Testis (tissue), 3 donors: ENCODE results near the gene BTF3L4. TPM values are rescaled to one million over a fixed set of nuclear protein-coding genes. Genes with fewer than 3 reads are reported as not detected.

Source experiments
- DNase-seq: peaks from one replicate; pipeline ENCODE4 v3.0.0-alpha.2; 2019
- H3K27ac ChIP-seq, 2 donors: fragments of 200-600 bp; sonication (generic); one replicate each; pipeline ENCODE4 v1.5.1; 2019
- H3K27me3 ChIP-seq: fragments of 200-600 bp; sonication (generic); one replicate; pipeline ENCODE4 v1.5.1; 2019
- H3K36me3 ChIP-seq: fragments of 200-600 bp; sonication (generic); one replicate; pipeline ENCODE4 v1.5.1; 2017; ENCODE audit warnings: low read depth; ENCODE audit errors: missing control alignments
- H3K4me1 ChIP-seq: fragments of 200-600 bp; sonication (generic); one replicate; pipeline ENCODE4 v1.5.1; 2019
- H3K4me3 ChIP-seq, 2 donors: fragments of 200-600 bp; sonication (generic); one replicate each; pipeline ENCODE4 v1.5.1; 2017 to 2019
- H3K9me3 ChIP-seq: fragments of 200-600 bp; sonication (generic); one replicate; pipeline ENCODE4 v1.5.1; 2017
- POLR2A ChIP-seq: fragments of 450-650 bp; IDR thresholded peaks from one replicate; pipeline ENCODE4 v1.6.1; 2017; ENCODE audit warnings: antibody characterized with exemption, mild to moderate bottlenecking, moderate library complexity
- WGBS, 2 donors: methylation state at CpG; one replicate each; pipeline ENCODE4 v1.1.5; 2018; 5-methylcytosine and 5-hydroxymethylcytosine counted together
- intact Hi-C: fragments of 100-400 bp; cut with DNase I; formaldehyde crosslinking; loops from one replicate; pipeline ENCODE4 v1.15.1; 2023; ENCODE audit warnings: low total_unique reads
- polyA plus RNA-seq: library from polyadenylated mRNA; stranded (reverse); fragments of 350-450 nt; fragmentation: Illumina TruSeq; extraction: RNeasy Lipid Tissue Mini Kit (QIAGEN cat#74804); gene quantifications from one replicate; pipeline ENCODE4 v1.2.3, GENCODE V29; 2014; ENCODE audit warnings: low read depth, low replicate concordance; ENCODE audit not compliant: insufficient read depth
- total RNA-seq, 2 donors: library from RNA; depleted of rRNA; stranded (reverse); fragments of >200 nt; gene quantifications; one replicate each; pipeline ENCODE4 v1.2.3, GENCODE V29; 2016
- TF ChIP-seq, protein P1 (sequence below), 3 experiments: fragments of 450-650 bp in 2 of 3; fragments of 200-600 bp in 1 of 3; sonication (generic) in 1 of 3; IDR thresholded peaks; one replicate each; pipeline ENCODE4 v1.5.1; 2016 to 2019; ENCODE audit warnings: antibody characterized with exemption in 3 of 3, mild to moderate bottlenecking in 2 of 3, moderate library complexity in 1 of 3

The BTF3L4 gene
- total and polyA plus RNA-seq, 3 donors from 2014 or later = 44.5 to 79.7 (median 49.5) TPM

DNA sequence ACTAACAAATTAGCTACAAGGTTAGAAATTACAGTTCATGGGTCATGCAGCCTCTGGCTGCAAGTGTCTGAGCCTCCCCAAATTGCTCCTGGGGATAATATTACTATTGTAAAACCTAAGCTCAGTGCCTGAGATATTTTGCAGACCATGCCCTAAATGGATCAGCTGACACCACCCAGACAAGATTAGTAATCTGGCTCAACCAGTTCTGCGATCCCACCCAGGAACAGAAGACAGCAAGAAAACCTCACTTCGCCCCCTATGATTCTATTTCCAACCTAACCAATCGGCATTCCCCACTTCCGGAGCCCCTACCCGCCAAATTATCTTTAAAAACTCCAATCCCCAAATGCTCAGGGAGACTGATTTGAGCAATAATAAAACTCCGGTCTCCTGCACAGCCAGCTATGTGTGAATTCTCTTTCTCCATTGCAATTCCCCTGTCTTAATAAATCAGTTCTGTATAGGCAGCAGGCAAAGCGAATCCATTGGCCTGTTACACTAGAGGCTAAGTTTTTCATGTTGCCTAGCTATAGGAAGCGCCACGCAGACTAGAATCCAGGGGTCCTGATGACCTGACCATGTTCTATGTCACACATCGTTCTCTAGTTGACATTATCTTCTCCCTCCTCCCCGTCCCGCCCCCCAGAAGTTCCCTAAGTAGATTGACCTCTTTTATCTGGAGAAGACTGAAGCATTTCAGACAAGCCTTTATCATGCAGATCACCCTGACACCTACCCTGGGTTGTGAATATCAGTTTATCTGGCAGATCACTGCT lies 63.4 kb downstream of the BTF3L4 start:
- Histone ChIP-seq H3K9me3 (no peaks in the 10 kb centered on the region), H3K36me3 (no peaks in the 10 kb centered on the region), H3K27me3 (no peaks in the 10 kb centered on the region), H3K4me3 (no peak overlapping the region), H3K4me1 (no peaks in the 10 kb centered on the region), H3K27ac (no peak overlapping the region)
- intact Hi-C loops = no loop called here
- no peak for DNase-seq
- TF ChIP-seq, protein P1, sequence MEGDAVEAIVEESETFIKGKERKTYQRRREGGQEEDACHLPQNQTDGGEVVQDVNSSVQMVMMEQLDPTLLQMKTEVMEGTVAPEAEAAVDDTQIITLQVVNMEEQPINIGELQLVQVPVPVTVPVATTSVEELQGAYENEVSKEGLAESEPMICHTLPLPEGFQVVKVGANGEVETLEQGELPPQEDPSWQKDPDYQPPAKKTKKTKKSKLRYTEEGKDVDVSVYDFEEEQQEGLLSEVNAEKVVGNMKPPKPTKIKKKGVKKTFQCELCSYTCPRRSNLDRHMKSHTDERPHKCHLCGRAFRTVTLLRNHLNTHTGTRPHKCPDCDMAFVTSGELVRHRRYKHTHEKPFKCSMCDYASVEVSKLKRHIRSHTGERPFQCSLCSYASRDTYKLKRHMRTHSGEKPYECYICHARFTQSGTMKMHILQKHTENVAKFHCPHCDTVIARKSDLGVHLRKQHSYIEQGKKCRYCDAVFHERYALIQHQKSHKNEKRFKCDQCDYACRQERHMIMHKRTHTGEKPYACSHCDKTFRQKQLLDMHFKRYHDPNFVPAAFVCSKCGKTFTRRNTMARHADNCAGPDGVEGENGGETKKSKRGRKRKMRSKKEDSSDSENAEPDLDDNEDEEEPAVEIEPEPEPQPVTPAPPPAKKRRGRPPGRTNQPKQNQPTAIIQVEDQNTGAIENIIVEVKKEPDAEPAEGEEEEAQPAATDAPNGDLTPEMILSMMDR (IDR thresholded peaks at IDR 0.05) = no peak
- no peak for TF ChIP-seq POLR2A
- WGBS, 2 donors = 76 to 82% methylated on average over 12 of the region's 12 CpGs

DNA sequence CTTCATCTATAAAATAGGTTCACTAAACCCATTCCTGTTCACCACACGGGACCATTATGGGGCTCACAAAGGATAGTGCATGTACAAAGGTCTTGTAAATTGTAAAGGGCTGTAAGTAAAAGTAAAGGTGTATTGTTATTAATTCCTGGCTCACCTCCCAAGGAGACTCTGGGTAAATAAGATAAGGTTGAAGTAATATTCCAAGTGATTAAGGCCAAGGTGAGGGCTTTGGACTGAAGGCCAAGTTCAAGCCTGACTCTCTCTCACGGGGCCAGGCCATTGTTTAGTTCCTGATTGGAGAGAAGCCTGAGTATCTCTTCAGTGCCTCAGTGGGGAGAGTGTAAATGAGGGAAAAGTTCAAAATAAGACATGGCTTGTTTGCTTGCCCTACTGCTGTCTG lies 66.3 kb downstream of the BTF3L4 start:
- H3K4me3 ChIP-seq = no peak overlapping the region
- no peaks in the 10 kb centered on the region for H3K4me1 ChIP-seq
- H3K9me3 ChIP-seq = no peaks in the 10 kb centered on the region
- TF ChIP-seq, protein P1 (IDR thresholded peaks at IDR 0.05) = no peak
- no peak for TF ChIP-seq POLR2A
- H3K27me3 ChIP-seq = no peaks in the 10 kb centered on the region
- H3K27ac ChIP-seq = no peak overlapping the region
- H3K36me3 ChIP-seq = no peaks in the 10 kb centered on the region
- no peak for DNase-seq
- WGBS, 2 donors = 65 to 73% methylated on average over 2 of the region's 2 CpGs
- intact Hi-C loops = no loop called here

DNA sequence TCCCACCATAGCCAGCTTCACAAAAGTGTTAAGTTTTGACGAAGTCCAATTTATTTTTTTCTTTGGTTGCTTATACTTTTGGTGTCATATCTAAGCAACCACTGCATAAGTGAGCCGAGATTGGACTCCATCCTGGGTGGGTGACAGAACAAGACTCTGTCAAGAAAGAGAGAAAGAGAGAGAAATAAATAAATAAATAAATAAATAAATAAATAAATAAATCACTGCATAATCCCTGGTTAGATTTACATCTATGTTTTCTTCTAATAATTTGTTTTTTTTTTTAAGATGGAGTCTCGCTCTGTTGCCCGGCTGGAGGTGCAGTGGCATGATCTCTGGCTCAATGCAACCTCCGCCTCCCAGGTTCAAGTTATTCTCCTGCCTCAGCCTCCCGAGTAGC lies 67.5 kb downstream of the BTF3L4 start:
- intact Hi-C loops = no loop called here
- H3K27ac ChIP-seq = no peak overlapping the region
- no peaks in the 10 kb centered on the region for H3K27me3 ChIP-seq
- TF ChIP-seq POLR2A = no peak
- TF ChIP-seq, protein P1 (IDR thresholded peaks at IDR 0.05) = no peak
- no peaks in the 10 kb centered on the region for H3K4me1 ChIP-seq
- no peak for DNase-seq
- no peaks in the 10 kb centered on the region for H3K9me3 ChIP-seq
- H3K36me3 ChIP-seq = no peaks in the 10 kb centered on the region
- H3K4me3 ChIP-seq = no peak overlapping the region
- WGBS, 2 donors = 93 to 95% methylated on average over 6 of the region's 6 CpGs

DNA sequence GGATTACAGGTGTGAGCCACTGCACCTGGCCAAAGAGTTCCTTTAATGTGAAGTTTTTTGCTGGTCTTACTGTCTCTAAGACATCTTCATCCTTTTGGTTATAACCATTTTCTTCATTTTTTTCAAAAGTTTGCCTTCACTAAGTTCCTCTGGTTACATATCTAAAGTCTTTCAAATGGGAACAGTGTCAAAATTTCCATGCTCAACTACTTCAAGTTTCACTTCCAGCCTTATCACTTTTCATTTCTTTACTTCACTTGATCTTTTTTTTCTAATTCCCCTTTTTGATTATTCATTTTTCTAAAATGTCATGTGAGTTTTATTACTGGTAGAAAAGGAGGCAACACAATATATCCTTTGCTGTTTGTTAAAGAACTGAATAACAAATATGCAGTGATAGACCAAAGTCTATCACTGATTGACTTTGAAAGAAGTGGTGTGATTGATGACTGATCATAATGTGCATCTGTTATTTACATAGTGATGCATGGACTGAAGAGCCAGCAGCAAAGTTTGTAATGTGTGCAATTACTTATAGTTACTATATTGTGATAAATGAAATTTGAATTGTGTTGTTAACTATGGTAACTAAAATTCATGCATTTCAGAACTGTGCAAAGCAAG lies 69.8 kb downstream of the BTF3L4 start:
- TF ChIP-seq, protein P1 (IDR thresholded peaks at IDR 0.05) = no peak
- no peak for TF ChIP-seq POLR2A
- intact Hi-C loops = no loop called here
- H3K9me3 ChIP-seq = no peaks in the 10 kb centered on the region
- no peaks in the 10 kb centered on the region for H3K4me1 ChIP-seq
- H3K27me3 ChIP-seq = no peaks in the 10 kb centered on the region
- H3K4me3 ChIP-seq = no peak overlapping the region
- H3K36me3 ChIP-seq = no peaks in the 10 kb centered on the region
- no peak for DNase-seq
- H3K27ac ChIP-seq = no peak overlapping the region
